IPS-20b (cell line): ENCODE measurements around the gene DRD4.

Experiments used
- H3K27ac ChIP-seq: one replicate; pipeline ENCODE4 v1.5.1; 2013; ENCODE audit warnings: low read length
- H3K27me3 ChIP-seq: 2 replicates; pipeline ENCODE4 v1.6.1; 2013; ENCODE audit warnings: mild to moderate bottlenecking, low read length, inconsistent platforms; ENCODE audit not compliant: insufficient read depth
- H3K36me3 ChIP-seq: 2 replicates; pipeline ENCODE4 v1.6.1; 2013; ENCODE audit warnings: low read depth, mild to moderate bottlenecking, inconsistent platforms, low read length, moderate library complexity; ENCODE audit not compliant: insufficient read depth
- H3K4me1 ChIP-seq: 2 replicates; pipeline ENCODE4 v1.6.1; 2013; ENCODE audit warnings: mild to moderate bottlenecking, control low read depth, inconsistent platforms, low read length, moderate library complexity; ENCODE audit not compliant: insufficient read depth
- H3K4me3 ChIP-seq: 2 replicates; pipeline ENCODE4 v1.5.1; 2013; ENCODE audit warnings: mild to moderate bottlenecking, low read length, inconsistent platforms
- H3K9ac ChIP-seq: 2 replicates; pipeline ENCODE4 v1.6.1; 2013; ENCODE audit warnings: low read depth, mild to moderate bottlenecking, inconsistent platforms, low read length, moderate library complexity
- H3K9me3 ChIP-seq: 2 replicates; pipeline ENCODE4 v1.6.1; 2013; ENCODE audit warnings: mild to moderate bottlenecking, low read depth, low read length, inconsistent platforms; ENCODE audit not compliant: insufficient read depth

Gene DRD4

DNA sequence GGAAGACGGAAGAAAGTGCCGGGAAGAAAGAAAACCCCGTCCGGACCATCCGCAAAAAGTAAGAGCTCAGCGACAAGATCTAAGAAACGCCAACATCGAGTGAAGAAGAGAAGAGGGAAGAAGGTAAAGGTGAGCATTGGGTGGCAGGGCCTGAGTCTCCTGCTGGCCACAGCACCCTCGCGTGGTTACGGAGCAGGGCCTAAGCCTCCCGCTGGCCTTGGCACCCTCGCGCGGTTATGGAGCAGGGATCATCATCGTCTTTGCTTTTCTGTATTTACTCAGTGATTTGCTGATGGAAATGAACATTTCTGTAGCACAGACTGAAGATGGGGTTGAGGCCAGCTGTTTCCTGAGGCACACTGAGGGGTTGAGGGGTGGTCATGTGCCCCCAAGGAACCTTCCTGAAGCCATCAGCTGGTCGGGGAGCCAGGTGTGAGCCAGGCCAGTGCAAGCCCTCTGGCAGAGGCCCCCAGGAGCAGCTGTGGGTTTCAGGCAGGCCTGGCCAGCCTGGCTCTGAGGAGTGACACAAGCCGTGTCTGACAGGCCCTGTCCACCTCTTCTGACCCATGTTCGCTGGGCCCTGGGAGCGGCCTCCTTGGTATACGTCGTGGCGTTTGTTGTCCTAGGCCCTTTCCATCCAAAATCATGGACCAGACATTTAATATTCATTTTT is 35.4 kb upstream of the DRD4 start:
- peaks cover 92% of the 10 kb centered on the region for H3K36me3 ChIP-seq

DNA sequence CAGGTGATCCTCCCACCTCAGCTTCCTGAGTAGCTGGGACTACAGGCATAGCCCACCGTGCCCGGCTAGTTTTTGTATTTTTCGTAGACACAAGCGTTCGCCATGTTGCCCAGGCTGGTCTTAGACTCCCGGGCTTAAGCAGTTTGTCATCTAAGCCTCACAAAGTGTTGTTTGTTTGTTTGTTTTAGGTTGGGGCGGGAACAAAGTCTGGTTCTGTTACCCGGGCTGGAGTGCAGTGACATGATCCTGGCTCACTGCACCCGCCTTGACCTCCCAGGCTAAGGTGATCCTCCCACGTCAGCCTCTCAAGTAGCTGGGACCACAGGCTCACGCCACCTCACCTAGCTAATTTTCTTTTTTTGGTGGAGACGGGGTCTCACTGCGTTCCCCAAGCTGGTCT is 33.9 kb upstream of the DRD4 start:
- no peaks in the 10 kb centered on the region for H3K9me3 ChIP-seq
- no peak overlapping the region for H3K4me3 ChIP-seq
- H3K4me1 ChIP-seq = no peaks in the 10 kb centered on the region
- H3K27ac ChIP-seq = no peak overlapping the region
- peaks cover 94% of the 10 kb centered on the region for H3K36me3 ChIP-seq
- no peaks in the 10 kb centered on the region for H3K27me3 ChIP-seq
- H3K9ac ChIP-seq = no peak overlapping the region

More for the DNA sequence above, 35.4 kb upstream of the DRD4 start:
- H3K4me3 ChIP-seq = no peak overlapping the region
- H3K27ac ChIP-seq = no peak overlapping the region
- H3K27me3 ChIP-seq = no peaks in the 10 kb centered on the region
- H3K9ac ChIP-seq = no peak overlapping the region
- H3K4me1 ChIP-seq = no peaks in the 10 kb centered on the region
- H3K9me3 ChIP-seq = no peaks in the 10 kb centered on the region

DNA sequence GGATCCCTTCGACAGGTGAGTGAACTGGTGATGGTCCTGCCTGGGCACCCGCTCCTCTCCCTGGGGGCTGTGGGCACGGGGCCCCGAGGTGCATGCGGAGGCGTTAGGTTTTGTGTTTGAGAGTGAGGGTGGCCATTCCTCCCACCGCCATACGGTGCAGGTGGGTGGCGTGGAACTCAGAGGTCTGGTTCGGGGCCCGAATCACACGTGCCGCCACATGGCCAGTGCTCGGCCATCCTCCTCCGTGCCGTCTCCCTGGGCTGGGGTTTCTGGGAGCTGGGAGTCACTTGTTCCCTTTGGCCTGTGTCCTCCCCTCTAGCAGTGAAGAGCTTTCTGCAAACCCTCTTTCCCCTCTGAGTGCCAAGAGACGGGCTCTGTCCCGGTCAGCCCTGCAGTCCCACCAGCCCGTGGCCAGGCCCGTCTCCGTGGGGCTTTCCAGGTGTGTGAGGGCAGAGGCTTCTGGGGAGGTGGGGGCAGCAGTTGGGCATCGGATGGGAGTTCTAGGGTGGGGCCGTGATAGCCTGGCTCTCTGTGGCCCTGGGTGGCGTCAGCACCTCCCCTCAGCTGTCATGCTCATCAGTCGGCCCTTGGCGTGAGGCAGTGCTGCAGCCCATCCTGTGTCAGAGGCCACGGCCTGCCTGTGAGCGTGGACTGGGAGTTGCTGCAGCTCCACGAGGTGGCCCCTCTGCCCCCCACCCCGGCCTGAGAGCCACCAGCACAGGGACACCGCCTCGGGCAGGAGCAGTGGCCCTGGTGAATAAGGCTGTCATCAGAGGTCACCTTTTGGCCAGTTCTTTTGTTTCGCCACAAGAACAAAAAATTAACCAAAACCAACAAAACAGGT is 31.6 kb upstream of the DRD4 start:
- Histone ChIP-seq H3K4me3 (no peak overlapping the region), H3K4me1 (no peaks in the 10 kb centered on the region), H3K27me3 (no peaks in the 10 kb centered on the region), H3K9ac (no peak overlapping the region), H3K36me3 (peaks cover 94% of the 10 kb centered on the region), H3K9me3 (no peaks in the 10 kb centered on the region), H3K27ac (no peak overlapping the region)

- no peaks in the 10 kb centered on the region for H3K27me3 ChIP-seq
- peaks cover 97% of the 10 kb centered on the region for H3K36me3 ChIP-seq
- no peak overlapping the region for H3K27ac ChIP-seq
- no peaks in the 10 kb centered on the region for H3K9me3 ChIP-seq
- H3K4me3 ChIP-seq = no peak overlapping the region
- H3K4me1 ChIP-seq = no peaks in the 10 kb centered on the region
- H3K9ac ChIP-seq = no peak overlapping the region
Observed at GRCh38 chr11:606245-606644, 30.8 kb upstream of the DRD4 start.

DNA sequence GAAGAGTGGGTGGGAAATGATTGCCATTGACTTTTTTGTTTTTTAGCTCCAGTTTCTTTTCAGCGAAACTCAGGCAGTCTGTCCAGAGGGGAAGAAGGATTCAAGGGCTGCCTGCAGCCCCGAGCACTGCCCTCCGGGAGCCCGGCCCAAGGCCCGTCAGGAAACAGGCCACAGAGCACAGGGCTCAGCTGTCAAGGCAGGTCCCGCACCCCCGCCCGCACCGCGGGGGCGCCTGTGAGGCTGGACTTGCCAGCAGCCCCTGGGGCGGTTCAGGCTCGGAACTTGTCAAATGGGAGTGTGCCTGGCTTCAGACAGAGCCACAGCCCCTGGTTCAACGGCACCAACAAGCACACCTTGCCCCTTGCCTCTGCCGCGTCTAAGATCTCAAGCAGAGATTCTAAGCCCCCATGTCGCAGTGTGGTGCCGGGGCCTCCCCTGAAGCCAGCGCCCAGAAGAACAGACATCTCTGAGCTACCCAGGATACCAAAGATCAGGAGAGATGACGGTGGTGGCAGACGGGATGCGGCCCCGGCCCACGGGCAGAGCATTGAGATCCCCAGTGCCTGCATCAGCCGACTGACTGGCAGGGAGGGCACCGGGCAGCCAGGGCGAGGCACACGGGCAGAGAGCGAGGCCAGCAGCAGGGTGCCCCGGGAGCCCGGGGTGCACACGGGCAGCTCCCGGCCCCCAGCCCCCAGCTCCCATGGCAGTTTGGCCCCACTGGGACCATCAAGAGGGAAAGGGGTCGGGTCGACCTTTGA is 29.9 kb upstream of the DRD4 start:
- Histone ChIP-seq H3K9me3 (no peaks in the 10 kb centered on the region), H3K27ac (no peak overlapping the region), H3K4me3 (no peak overlapping the region), H3K9ac (no peak overlapping the region), H3K4me1 (no peaks in the 10 kb centered on the region), H3K36me3 (peaks cover 97% of the 10 kb centered on the region), H3K27me3 (no peaks in the 10 kb centered on the region)

DNA sequence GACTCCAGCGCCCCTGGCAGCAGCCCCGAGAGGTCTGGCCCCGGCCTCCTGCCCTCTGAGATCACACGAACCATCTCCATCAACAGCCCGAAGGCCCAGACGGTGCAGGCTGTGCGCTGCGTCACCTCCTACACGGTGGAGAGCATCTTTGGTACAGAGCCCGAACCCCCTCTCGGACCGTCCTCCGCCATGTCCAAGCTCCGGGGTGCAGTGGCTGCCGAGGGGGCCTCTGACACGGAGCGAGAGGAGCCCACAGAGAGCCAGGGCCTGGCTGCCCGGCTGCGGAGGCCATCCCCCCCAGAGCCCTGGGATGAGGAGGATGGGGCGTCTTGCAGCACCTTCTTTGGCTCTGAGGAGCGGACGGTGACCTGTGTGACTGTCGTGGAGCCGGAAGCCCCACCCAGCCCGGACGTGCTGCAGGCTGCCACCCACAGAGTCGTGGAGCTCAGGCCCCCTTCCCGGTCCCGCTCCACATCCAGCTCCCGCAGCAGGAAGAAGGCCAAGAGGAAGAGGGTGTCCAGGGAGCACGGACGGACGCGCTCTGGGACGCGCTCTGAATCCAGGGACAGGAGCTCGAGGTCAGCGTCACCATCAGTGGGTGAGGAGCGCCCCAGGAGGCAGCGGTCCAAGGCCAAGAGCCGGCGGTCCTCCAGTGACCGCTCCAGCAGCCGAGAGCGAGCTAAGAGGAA is 29.0 kb upstream of the DRD4 start:
- Histone ChIP-seq H3K9me3 (no peaks in the 10 kb centered on the region), H3K27ac (no peak overlapping the region), H3K9ac (no peak overlapping the region), H3K4me1 (no peaks in the 10 kb centered on the region), H3K36me3 (peaks cover 96% of the 10 kb centered on the region), H3K4me3 (no peak overlapping the region), H3K27me3 (no peaks in the 10 kb centered on the region)

DNA sequence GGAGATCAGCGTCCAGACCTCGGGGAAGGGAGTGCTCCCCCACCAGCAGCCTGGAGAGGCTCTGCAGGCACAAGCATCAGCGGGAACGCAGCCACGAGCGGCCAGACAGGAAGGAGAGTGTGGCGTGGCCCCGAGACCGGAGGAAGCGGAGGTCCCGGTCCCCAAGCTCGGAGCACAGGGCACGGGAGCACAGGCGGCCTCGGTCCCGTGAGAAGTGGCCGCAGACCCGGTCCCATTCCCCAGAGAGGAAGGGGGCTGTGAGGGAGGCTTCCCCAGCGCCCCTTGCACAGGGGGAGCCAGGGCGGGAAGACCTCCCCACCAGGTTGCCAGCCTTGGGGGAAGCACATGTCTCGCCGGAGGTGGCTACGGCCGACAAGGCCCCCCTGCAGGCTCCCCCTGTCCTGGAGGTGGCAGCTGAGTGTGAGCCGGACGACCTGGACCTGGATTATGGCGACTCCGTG is 28.2 kb upstream of the DRD4 start:
- no peak overlapping the region for H3K27ac ChIP-seq
- no peaks in the 10 kb centered on the region for H3K27me3 ChIP-seq
- no peaks in the 10 kb centered on the region for H3K4me1 ChIP-seq
- no peak overlapping the region for H3K4me3 ChIP-seq
- H3K36me3 ChIP-seq = peaks cover 90% of the 10 kb centered on the region
- no peaks in the 10 kb centered on the region for H3K9me3 ChIP-seq
- no peak overlapping the region for H3K9ac ChIP-seq

DNA sequence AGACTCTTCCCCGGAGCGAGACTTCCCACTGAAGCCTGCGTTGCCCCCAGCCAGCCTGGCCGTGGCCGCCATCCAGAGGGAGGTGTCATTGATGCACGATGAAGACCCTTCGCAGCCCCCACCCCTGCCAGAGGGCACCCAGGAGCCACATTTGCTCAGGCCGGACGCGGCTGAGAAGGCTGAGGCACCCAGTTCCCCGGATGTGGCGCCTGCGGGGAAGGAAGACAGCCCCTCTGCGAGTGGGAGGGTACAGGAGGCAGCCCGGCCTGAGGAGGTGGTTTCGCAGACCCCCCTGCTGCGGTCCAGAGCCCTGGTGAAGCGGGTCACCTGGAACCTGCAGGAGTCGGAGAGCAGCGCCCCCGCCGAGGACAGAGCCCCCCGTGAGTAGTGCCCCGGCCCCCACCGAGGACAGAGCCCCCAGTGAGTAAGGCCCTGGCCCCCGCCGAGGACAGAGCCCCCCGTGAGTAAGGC is 27.7 kb upstream of the DRD4 start:
- H3K4me1 ChIP-seq = no peaks in the 10 kb centered on the region
- no peaks in the 10 kb centered on the region for H3K9me3 ChIP-seq
- H3K4me3 ChIP-seq = no peak overlapping the region
- no peak overlapping the region for H3K27ac ChIP-seq
- peaks cover 85% of the 10 kb centered on the region for H3K36me3 ChIP-seq
- no peak overlapping the region for H3K9ac ChIP-seq
- H3K27me3 ChIP-seq = no peaks in the 10 kb centered on the region

DNA sequence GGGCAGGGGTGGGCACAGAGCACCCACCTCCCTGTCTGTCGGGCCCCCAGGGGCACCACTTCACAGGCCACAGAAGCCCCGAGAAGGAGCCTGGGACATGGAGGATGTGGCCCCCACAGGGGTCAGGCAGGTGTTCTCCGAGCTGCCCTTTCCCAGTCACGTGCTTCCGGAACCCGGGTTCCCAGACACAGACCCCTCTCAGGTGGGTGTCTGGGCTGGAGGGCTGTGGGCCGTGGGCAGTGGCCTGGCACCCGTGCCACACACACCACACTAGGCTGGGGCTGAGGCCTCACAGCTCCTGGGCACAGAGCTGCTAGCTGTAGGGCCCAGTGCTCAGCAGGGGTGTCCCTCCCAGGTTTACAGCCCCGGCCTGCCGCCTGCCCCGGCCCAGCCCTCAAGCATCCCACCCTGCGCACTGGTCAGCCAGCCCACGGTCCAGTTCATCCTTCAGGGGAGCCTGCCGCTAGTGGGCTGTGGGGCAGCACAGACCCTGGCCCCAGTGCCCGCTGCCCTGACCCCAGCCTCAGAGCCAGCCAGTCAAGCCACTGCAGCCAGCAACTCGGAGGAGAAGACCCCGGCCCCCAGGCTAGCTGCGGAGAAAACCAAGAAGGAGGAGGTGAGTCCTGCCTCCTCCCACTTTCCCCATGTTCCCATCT is 26.8 kb upstream of the DRD4 start:
- Histone ChIP-seq H3K27ac (no peak overlapping the region), H3K36me3 (peaks cover 76% of the 10 kb centered on the region)

GRCh38 chr11:611001-611996 is 25.8 kb upstream of the DRD4 start:
- Histone ChIP-seq H3K27ac (no peak overlapping the region), H3K9ac (no peak overlapping the region), H3K9me3 (no peaks in the 10 kb centered on the region), H3K27me3 (no peaks in the 10 kb centered on the region), H3K4me3 (no peak overlapping the region), H3K4me1 (no peaks in the 10 kb centered on the region), H3K36me3 (peaks cover 65% of the 10 kb centered on the region)

More for the DNA sequence above, 26.8 kb upstream of the DRD4 start:
- Histone ChIP-seq H3K4me3 (no peak overlapping the region), H3K27me3 (no peaks in the 10 kb centered on the region), H3K9ac (no peak overlapping the region), H3K9me3 (no peaks in the 10 kb centered on the region), H3K4me1 (no peaks in the 10 kb centered on the region)
